SKM-1 (cell line): ENCODE results near the gene JAK2.
"Not testable (repeated sequence)": the region's sequence is repeated elsewhere in the genome, so short reads cannot be mapped to it uniquely, and the experiment has no call there.

Experiments
- DNase-seq: peaks from one replicate; lab custom pipeline; 2025; ENCODE audit not compliant: unreplicated experiment; lab: John Stamatoyannopoulos, UW

The JAK2 gene

GRCh38 chr9:4980086-4980727 lies 4.9 kb upstream of the JAK2 start:
- DNase-seq = no peak

- no peak for DNase-seq
These were observed 2.2 kb upstream of the JAK2 start for GRCh38 chr9:4982721-4983482.

GRCh38 chr9:4983601-4984165 lies 1.4 kb upstream of the JAK2 start:
- DNase-seq = peak; percentile 42

GRCh38 chr9:4984171-4984620 lies 876 bp upstream of the JAK2 start:
- DNase-seq = no peak

GRCh38 chr9:4985386-4986266 lies 554 bp downstream of the JAK2 start:
- DNase-seq = peak; percentile 13

GRCh38 chr9:4986296-4986695 lies 1.2 kb downstream of the JAK2 start:
- no peak for DNase-seq

GRCh38 chr9:4986783-4987182 lies 1.7 kb downstream of the JAK2 start:
- no peak for DNase-seq

GRCh38 chr9:4987961-4988421 lies 2.9 kb downstream of the JAK2 start:
- DNase-seq = peak; percentile 49

GRCh38 chr9:4992872-4993271 lies 7.8 kb downstream of the JAK2 start:
- DNase-seq = no peak

GRCh38 chr9:4994166-4994890 lies 9.3 kb downstream of the JAK2 start:
- no peak for DNase-seq

GRCh38 chr9:4997196-4997595 lies 12.1 kb downstream of the JAK2 start:
- no peak for DNase-seq

- no peak for DNase-seq
These were observed 12.6 kb downstream of the JAK2 start for GRCh38 chr9:4997631-4998030.

- no peak for DNase-seq
These were observed 17.7 kb downstream of the JAK2 start for GRCh38 chr9:5002811-5003210.

- DNase-seq = no peak
These were observed 19.4 kb downstream of the JAK2 start for GRCh38 chr9:5004481-5004880.

GRCh38 chr9:5008202-5008601 lies 23.1 kb downstream of the JAK2 start:
- DNase-seq = no peak

- no peak for DNase-seq
These were observed 28.3 kb downstream of the JAK2 start for GRCh38 chr9:5013374-5013773.

- no peak for DNase-seq
These were observed 30.9 kb downstream of the JAK2 start for GRCh38 chr9:5015934-5016333.

- DNase-seq = no peak
These were observed 40.3 kb downstream of the JAK2 start for GRCh38 chr9:5025416-5025815.

GRCh38 chr9:5031941-5032340 lies 46.9 kb downstream of the JAK2 start:
- not testable (repeated sequence) for DNase-seq

- DNase-seq = no peak
These were observed 55.8 kb downstream of the JAK2 start for GRCh38 chr9:5040730-5041389.
